Fibroblast of skin of right biceps (primary cell): ENCODE data around the gene ABCC4.

Experiments used
- DNase-seq: peaks from one replicate; pipeline ENCODE4 v3.0.0-alpha.2; 2013

Gene ABCC4

DNA sequence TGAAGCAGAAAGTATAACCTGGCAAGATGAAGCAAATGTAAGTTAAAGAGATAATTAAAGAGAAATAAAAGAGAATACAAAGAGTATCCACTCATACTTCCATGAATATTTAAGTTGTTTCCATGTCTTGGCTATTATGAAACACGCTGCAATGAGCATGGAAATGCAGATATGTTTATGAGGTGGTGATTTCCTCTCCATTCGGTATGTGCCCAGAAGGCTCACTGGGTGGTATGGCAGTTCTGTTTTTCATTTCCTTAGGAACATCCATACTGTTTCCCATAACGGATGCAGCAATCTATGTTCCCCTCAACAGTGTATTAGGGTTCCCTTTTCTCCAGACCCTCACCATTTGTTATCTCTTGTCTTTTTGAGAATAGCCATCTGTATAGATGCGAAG is 316.3 kb downstream of the ABCC4 start:
- DNase-seq = no peak

DNA sequence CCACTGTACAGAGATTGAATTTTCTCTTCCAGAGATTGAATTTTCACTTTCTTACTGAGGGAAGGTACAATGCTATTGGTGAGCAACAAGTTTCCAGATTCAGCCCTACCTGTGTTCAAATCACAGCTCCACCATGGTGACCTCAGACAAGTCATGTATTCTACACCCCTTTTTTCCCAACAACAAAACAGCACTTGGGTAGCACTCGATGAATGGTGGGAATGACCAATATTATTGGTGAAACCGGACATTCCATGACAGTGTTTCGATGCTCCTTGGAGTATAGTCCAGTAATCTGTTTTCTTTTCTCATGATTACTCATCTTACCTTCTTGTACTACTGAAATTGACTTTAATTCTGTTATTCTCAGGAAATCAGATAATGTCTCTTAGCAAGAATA is 322.7 kb downstream of the ABCC4 start:
- DNase-seq = no peak

DNA sequence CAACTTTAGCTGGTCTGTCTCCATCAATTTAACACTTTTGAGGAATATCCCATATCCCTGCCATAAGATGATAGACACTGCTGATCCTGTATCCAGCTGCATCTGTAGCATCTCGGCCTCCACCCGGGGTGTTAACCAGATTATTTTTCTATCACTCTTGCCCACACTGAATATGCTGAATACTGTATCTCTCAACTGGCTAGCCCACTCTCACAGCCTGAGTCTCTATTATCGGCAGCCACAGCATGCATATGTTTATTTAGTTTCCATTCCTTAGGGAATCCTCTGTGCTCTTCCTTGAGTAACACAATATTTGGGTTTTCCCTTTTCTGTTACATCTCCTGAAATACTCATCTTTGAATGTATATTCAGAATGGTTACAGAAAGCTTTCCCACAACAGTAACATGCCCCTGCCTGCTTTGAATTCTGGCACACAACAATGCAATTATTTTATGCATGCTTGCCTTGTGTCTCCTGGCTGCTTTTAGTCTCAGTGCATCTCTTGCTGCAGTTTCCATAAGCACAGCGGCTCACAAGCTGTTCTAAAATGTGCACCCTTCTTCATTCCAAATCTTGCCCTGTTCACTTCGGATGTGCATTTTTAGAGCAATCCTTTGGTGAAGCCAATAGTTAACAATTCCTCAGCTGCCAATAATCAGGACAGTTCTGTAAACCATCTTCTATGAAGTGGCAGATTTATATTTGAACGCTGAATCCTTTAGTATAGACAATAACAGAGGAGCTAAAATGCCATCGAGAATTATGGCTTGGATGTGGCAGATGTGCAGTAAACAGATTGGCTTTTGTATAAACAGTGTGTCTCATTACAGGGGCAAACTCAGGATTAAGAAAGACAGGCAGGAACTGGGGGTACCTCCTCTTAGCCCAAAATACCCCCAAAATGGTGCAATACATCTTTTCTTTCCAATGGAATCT is 327.0 kb downstream of the ABCC4 start:
- DNase-seq = no peak

DNA sequence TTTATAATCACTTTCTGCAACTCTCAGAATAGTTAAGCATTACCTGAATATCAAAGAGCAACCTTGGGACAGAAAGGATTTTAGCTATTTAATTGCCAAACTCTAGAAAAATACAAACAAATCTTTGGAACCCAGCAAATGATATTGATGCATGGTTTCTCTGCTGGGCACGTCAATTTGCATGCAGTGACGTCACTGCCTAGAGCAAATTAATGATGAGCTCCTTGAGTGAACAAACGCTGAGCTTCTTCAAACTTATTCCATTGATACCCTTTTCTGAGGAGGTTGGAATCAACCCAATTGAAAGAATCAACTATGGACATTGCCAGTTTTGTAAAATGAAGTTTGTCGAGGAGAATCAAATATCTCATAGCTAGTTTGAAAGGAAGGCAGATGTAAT is 329.0 kb downstream of the ABCC4 start:
- DNase-seq = no peak
